GM12878 (cell line): ENCODE results near the gene RBMS1. TPM values are rescaled to one million over a fixed set of nuclear protein-coding genes. Genes with fewer than 3 reads are reported as not detected.

Experiments used
- ATAC-seq: fragments of 200-7000 bp; cut with Tn5 transposase; 3 replicates; pipeline ENCODE4 v1.9.1; 2020; ENCODE audit warnings: mild to moderate bottlenecking, moderate library complexity
- BruUV-seq: library from RNA; stranded (reverse); fragments of 400-500 nt; replicated peaks from 2 replicates; lab custom pipeline; 2021; lab: Mats Ljungman, UMichigan
- CTCF ChIA-PET: fragments of 300-600 bp; sonication (Branson Sonifier 250); formaldehyde crosslinking; extraction: SDS; loops from one replicate; lab custom pipeline; 2021; ENCODE audit warnings: inconsistent platforms; lab: Yijun Ruan, JAX
- POLR2A ChIA-PET: fragments of 350-600 bp; formaldehyde crosslinking; extraction: SDS; loops from one replicate; lab custom pipeline; 2021; ENCODE audit warnings: inconsistent platforms; lab: Charles Lee
- RAD21 ChIA-PET: fragments of 300-600 bp; sonication (Branson Sonifier 250); formaldehyde crosslinking; loops from one replicate; lab custom pipeline; 2023; ENCODE audit warnings: antibody characterized with exemption; ENCODE audit not compliant: unreplicated experiment; lab: Charles Lee
- SMC1A ChIA-PET: fragments of 300-600 bp; sonication (Branson Sonifier 250); formaldehyde crosslinking; loops from one replicate; lab custom pipeline; 2023; ENCODE audit not compliant: unreplicated experiment, uncharacterized antibody; lab: Charles Lee
- DNase-seq: peaks from one replicate; pipeline ENCODE4 v3.0.0-alpha.2; 2011; ENCODE audit warnings: low read depth, low spot score
- FAIRE-seq: peaks from 3 replicates; lab custom pipeline; 2011; peaks lifted over from hg19 to GRCh38; lab: Jason Lieb, UNC
- H2AFZ ChIP-seq: 2 replicates; pipeline ENCODE4 v1.6.0; 2011; ENCODE audit warnings: low read depth, low read length, control low read depth; ENCODE audit not compliant: control insufficient read depth
- H3K27ac ChIP-seq: 2 replicates; pipeline ENCODE4 v1.5.1; 2011; ENCODE audit warnings: control low read depth; ENCODE audit not compliant: control insufficient read depth, insufficient read depth
- H3K27me3 ChIP-seq, 2 experiments: replicated peaks in 1 of 2; 2 replicates each; pipeline versions ENCODE4 v1.6.0 to v1.6.1; 2011; ENCODE audit warnings: low read length in 1 of 2; ENCODE audit not compliant: control insufficient read depth in 2 of 2, insufficient read depth in 2 of 2
- H3K36me3 ChIP-seq, 2 experiments: 2 replicates each; pipeline ENCODE4 v1.5.1; 2011; ENCODE audit warnings: low read length in 1 of 2; ENCODE audit not compliant: control insufficient read depth in 2 of 2, insufficient read depth in 2 of 2
- H3K4me1 ChIP-seq: 2 replicates; pipeline ENCODE4 v1.6.1; 2011; ENCODE audit warnings: mild to moderate bottlenecking, low read length, moderate library complexity, mixed read lengths; ENCODE audit not compliant: control insufficient read depth, insufficient read depth
- H3K4me2 ChIP-seq: 2 replicates; pipeline ENCODE4 v1.6.0; 2011; ENCODE audit warnings: control low read depth; ENCODE audit not compliant: control insufficient read depth, insufficient read depth
- H3K4me3 ChIP-seq: fragments of 200-600 bp; sonication (generic); 2 replicates; pipeline ENCODE4 v1.5.1; 2016
- H3K79me2 ChIP-seq: 2 replicates; pipeline ENCODE4 v1.6.0; 2011; ENCODE audit warnings: low read length; ENCODE audit not compliant: control insufficient read depth, insufficient read depth
- H3K9ac ChIP-seq: 2 replicates; pipeline ENCODE4 v1.8.0; 2011; ENCODE audit warnings: low read length, control low read depth, mixed read lengths; ENCODE audit not compliant: control insufficient read depth, insufficient read depth
- H3K9me3 ChIP-seq: replicated peaks from 3 replicates; pipeline ENCODE4 v1.5.1; 2011; ENCODE audit warnings: mild to moderate bottlenecking, low read length; ENCODE audit not compliant: control insufficient read depth, insufficient read depth
- H4K20me1 ChIP-seq: 2 replicates; pipeline ENCODE4 v1.6.0; 2011; ENCODE audit not compliant: control insufficient read depth, insufficient read depth
- E2F4 ChIP-seq: IDR thresholded peaks from 2 replicates; pipeline ENCODE4 v1.6.1; 2012; ENCODE audit warnings: low read depth, low read length, improper control_type of control experiment
- ESRRA ChIP-seq: IDR thresholded peaks from 2 replicates; pipeline ENCODE4 v1.6.1; 2012; ENCODE audit warnings: mild to moderate bottlenecking, low read length, improper control_type of control experiment
- FOXM1 ChIP-seq: IDR thresholded peaks from 2 replicates; pipeline ENCODE4 v1.6.1; 2012; ENCODE audit warnings: low read depth, mild to moderate bottlenecking, inconsistent platforms, low read length, moderate library complexity
- GATAD2B ChIP-seq: fragments of 450-650 bp; conservative IDR thresholded peaks from 2 replicates; pipeline ENCODE4 v1.6.1; 2017; ENCODE audit warnings: low read depth, mild to moderate bottlenecking, moderate library complexity
- IKZF2 ChIP-seq, 2 experiments: fragments of 450-650 bp; IDR thresholded peaks; 2 replicates each; pipeline ENCODE4 v1.6.1; 2017; ENCODE audit warnings: mild to moderate bottlenecking in 2 of 2, moderate library complexity in 2 of 2
- JUNB ChIP-seq: IDR thresholded peaks from 2 replicates; pipeline ENCODE4 v1.6.1; 2016; ENCODE audit warnings: antibody characterized with exemption, mild to moderate bottlenecking
- MYC ChIP-seq: IDR thresholded peaks from 2 replicates; pipeline ENCODE4 v1.6.1; 2011; ENCODE audit warnings: mild to moderate bottlenecking, low read length, moderate library complexity, inconsistent platforms; ENCODE audit not compliant: insufficient read depth, insufficient replicate concordance, insufficient read length, severe bottlenecking
- TCF12 ChIP-seq: IDR thresholded peaks from 2 replicates; pipeline ENCODE4 v1.6.1; 2011; ENCODE audit warnings: low read depth, mild to moderate bottlenecking, low read length
- TCF3 ChIP-seq: IDR thresholded peaks from 2 replicates; pipeline ENCODE4 v1.6.1; 2012; ENCODE audit warnings: low read depth, mild to moderate bottlenecking, low read length, borderline replicate concordance; ENCODE audit not compliant: insufficient read depth
- ZBTB11 ChIP-seq: fragments of 450-650 bp; formaldehyde crosslinking; IDR thresholded peaks from 2 replicates; pipeline ENCODE4 v1.5.0; 2022; ENCODE audit warnings: mild to moderate bottlenecking, missing genetic modification characterization
- ZZZ3 ChIP-seq: IDR thresholded peaks from 2 replicates; pipeline ENCODE4 v1.6.1; 2011; ENCODE audit warnings: low read depth; ENCODE audit not compliant: control insufficient read depth, insufficient read length
- WGBS: methylation state at CpG from one replicate; pipeline ENCODE4 v1.1.6; 2016; ENCODE audit warnings: low lambda C conversion rate; ENCODE audit not compliant: insufficient replicate concordance, insufficient coverage; ENCODE audit errors: missing lambda C conversion rate; 5-methylcytosine and 5-hydroxymethylcytosine counted together
- in situ Hi-C: fragments of 300-500 bp; cut with MboI; formaldehyde crosslinking; loops from 9 replicates; pipeline ENCODE4 v1.14.3; 2018; ENCODE audit warnings: mixed read lengths
- intact Hi-C: fragments of 100-400 bp; cut with micrococcal nuclease; formaldehyde crosslinking; loops from one replicate; pipeline ENCODE4 v1.14.2; 2022; ENCODE audit not compliant: unreplicated experiment
- polyA plus RNA-seq, 11 experiments: library from polyadenylated mRNA; depleted of rRNA in 4 of 11; unstranded in 6 of 11; stranded (reverse) in 5 of 11; fragments of >200 nt; fragmentation: Nextera tagmentation in 4 of 11; fragmentation: Illumina TruSeq in 1 of 11; extraction: Ambion mirVana in 4 of 11; extraction: Trizol in 1 of 11; gene quantifications; 1 replicate in 1 of 11; 2 replicates in 10 of 11; pipeline versions ENCODE4 v1.2.1 to v1.2.3, GENCODE V29; 2011 to 2016; ENCODE audit warnings: inconsistent platforms in 2 of 11, missing spikeins in 2 of 11, low read depth in 1 of 11
- total RNA-seq, 4 experiments: library from RNA; depleted of rRNA in 3 of 4; stranded (reverse); fragments of >200 nt in 3 of 4; fragmentation: Illumina TruSeq in 1 of 4; extraction: Trizol in 1 of 4; gene quantifications; 2 replicates each; pipeline versions ENCODE4 v1.2.1 to v1.2.3, GENCODE V29; 2013 to 2021
- TF ChIP-seq, protein P1 (sequence below): IDR thresholded peaks from 2 replicates; pipeline ENCODE4 v1.6.1; 2012; ENCODE audit warnings: low read depth, low read length, improper control_type of control experiment
- TF ChIP-seq, protein P2 (sequence below), 3 experiments: IDR thresholded peaks in 2 of 3; conservative IDR thresholded peaks in 1 of 3; 2 replicates each; pipeline ENCODE4 v1.5.1; 2011; ENCODE audit warnings: low read depth in 3 of 3, low read length in 3 of 3, mild to moderate bottlenecking in 3 of 3, control low read depth in 2 of 3, moderate library complexity in 2 of 3, inconsistent platforms in 1 of 3, mixed read lengths in 1 of 3; ENCODE audit not compliant: control insufficient read depth in 2 of 3, insufficient read depth in 1 of 3; ENCODE audit errors: extremely low read depth in 1 of 3

RBMS1 gene
- total and polyA plus RNA-seq, 10 of the 15 experiments (the other 5 are each of a cell fraction or from before 2014, with no cell fraction given): 0.04 to 0.31 (median 0.17) TPM; not detected in 1

- no peaks in the 10 kb centered on the region for H4K20me1 ChIP-seq
- no peak overlapping the region for H3K4me2 ChIP-seq
- no peak for FAIRE-seq
- BruUV-seq: no TSS peak
- H3K79me2 ChIP-seq: no peaks in the 10 kb centered on the region
- in situ Hi-C loops: no loop called here
- no peak for DNase-seq
- H3K9ac ChIP-seq: no peak overlapping the region
- H3K4me1 ChIP-seq: no peaks in the 10 kb centered on the region
- no peaks in the 10 kb centered on the region for H3K36me3 ChIP-seq
- ATAC-seq: no peak
- H3K9me3 ChIP-seq: no peaks in the 10 kb centered on the region
- 14% methylated on average over 5 of the region's 5 CpGs for WGBS
- H3K27me3 ChIP-seq: no peaks in the 10 kb centered on the region; a peak in 1 of 4 replicates
- no peak overlapping the region for H3K27ac ChIP-seq
- POLR2A ChIA-PET: no interaction called here
- no peak overlapping the region for H3K4me3 ChIP-seq
- CTCF ChIA-PET: interaction anchor here (1.3 to 6.6 kb wide), 3 partner anchors 12 to 660 kb away, joined by 3 to 47 read pairs (median 3); no protein-coding TSS in a partner anchor
- intact Hi-C loops: no loop called here
- H2AFZ ChIP-seq: no peak overlapping the region
- SMC1A ChIA-PET: interaction anchor here (1.6 to 2.1 kb wide), 2 partner anchors 12 to 887 kb away, joined by 3 to 10 read pairs; no protein-coding TSS in a partner anchor
- RAD21 ChIA-PET: interaction anchor here (0.6 kb wide), 1 partner anchor 223 kb away, joined by 4 read pairs; no protein-coding TSS in a partner anchor
- TF ChIP-seq ZBTB11 (no peak), FOXM1 (no peak), TCF12 (no peak), ESRRA (no peak), GATAD2B (no peak), TCF3 (no peak), JUNB (no peak), MYC (no peak), E2F4 (no peak), IKZF2 (IDR thresholded peaks at IDR 0.05) (no peak), ZZZ3 (no peak)
- TF ChIP-seq, protein P1, sequence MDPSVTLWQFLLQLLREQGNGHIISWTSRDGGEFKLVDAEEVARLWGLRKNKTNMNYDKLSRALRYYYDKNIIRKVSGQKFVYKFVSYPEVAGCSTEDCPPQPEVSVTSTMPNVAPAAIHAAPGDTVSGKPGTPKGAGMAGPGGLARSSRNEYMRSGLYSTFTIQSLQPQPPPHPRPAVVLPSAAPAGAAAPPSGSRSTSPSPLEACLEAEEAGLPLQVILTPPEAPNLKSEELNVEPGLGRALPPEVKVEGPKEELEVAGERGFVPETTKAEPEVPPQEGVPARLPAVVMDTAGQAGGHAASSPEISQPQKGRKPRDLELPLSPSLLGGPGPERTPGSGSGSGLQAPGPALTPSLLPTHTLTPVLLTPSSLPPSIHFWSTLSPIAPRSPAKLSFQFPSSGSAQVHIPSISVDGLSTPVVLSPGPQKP: no peak
- TF ChIP-seq, protein P2, sequence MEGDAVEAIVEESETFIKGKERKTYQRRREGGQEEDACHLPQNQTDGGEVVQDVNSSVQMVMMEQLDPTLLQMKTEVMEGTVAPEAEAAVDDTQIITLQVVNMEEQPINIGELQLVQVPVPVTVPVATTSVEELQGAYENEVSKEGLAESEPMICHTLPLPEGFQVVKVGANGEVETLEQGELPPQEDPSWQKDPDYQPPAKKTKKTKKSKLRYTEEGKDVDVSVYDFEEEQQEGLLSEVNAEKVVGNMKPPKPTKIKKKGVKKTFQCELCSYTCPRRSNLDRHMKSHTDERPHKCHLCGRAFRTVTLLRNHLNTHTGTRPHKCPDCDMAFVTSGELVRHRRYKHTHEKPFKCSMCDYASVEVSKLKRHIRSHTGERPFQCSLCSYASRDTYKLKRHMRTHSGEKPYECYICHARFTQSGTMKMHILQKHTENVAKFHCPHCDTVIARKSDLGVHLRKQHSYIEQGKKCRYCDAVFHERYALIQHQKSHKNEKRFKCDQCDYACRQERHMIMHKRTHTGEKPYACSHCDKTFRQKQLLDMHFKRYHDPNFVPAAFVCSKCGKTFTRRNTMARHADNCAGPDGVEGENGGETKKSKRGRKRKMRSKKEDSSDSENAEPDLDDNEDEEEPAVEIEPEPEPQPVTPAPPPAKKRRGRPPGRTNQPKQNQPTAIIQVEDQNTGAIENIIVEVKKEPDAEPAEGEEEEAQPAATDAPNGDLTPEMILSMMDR (IDR thresholded peaks at IDR 0.05 in 2 of 3, conservative IDR thresholded peaks at IDR 0.05 in 1 of 3; ENCODE audit: control insufficient read depth in 2 of 3, extremely low read depth in 1 of 3, insufficient read depth in 1 of 3, low read depth in 3 of 3, low read length in 3 of 3): no peak
Observed at GRCh38 chr2:160335441-160335840, 158.2 kb downstream of the RBMS1 start.
